ENCODE data around the gene CLMP. TPM values are rescaled to one million over a fixed set of nuclear protein-coding genes. Genes with fewer than 3 reads are reported as not detected.
A peak's percentile ranks its signal among the peaks of the same experiment; 100 is the strongest.

The CLMP gene
- total RNA-seq, 4 donors from 2014 or later: 169 to 215 (median 197) TPM

DNA sequence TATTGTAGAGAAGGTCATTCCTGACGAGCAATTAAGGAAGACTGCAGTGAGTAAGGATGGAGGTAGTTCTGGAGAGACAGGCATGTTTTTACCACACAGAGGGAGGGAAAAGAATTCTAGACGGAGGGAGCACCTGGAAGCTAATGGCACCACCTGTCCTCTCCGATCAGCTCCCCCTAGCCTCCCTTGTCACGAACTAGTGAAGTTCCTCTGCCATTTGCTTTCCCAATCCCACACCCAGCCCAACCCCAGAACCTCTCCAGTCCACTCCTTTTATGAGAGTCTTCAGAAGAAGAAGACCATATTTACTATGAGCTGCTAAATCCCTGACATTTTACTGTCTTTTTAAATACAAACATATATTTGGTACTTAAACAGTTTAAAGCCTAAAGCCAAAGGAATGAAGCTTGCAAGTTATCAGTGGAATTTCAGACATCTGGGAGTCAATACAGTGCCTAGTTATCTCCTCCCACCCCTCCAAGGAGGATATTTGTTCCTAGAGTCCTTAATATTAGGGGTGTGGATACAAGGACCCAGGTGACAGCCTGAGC, 87.0 kb downstream of the CLMP start:
- no peak for DNase-seq (ENCODE audit: extremely low spot score)
- intact Hi-C loops (cut with DNase I): loop anchor here (5.0 kb wide), 1 partner anchor 41 kb away; no protein-coding TSS in a partner anchor
- H3K4me1 ChIP-seq: peaks cover 12 to 85% (median 77%) of the 10 kb centered on the region in 4 donors
- no peaks in the 10 kb centered on the region for H3K27me3 ChIP-seq
- WGBS: 83% methylated on average over 4 of the region's 4 CpGs
- no peak overlapping the region for H3K4me3 ChIP-seq
- H3K27ac ChIP-seq (replicated peaks in 1 of 4): no peak overlapping the region
- H3K36me3 ChIP-seq: no peaks in the 10 kb centered on the region
- TF ChIP-seq POLR2A (IDR thresholded peaks at IDR 0.05; ENCODE audit: low read depth): no peak
- TF ChIP-seq, protein P1, sequence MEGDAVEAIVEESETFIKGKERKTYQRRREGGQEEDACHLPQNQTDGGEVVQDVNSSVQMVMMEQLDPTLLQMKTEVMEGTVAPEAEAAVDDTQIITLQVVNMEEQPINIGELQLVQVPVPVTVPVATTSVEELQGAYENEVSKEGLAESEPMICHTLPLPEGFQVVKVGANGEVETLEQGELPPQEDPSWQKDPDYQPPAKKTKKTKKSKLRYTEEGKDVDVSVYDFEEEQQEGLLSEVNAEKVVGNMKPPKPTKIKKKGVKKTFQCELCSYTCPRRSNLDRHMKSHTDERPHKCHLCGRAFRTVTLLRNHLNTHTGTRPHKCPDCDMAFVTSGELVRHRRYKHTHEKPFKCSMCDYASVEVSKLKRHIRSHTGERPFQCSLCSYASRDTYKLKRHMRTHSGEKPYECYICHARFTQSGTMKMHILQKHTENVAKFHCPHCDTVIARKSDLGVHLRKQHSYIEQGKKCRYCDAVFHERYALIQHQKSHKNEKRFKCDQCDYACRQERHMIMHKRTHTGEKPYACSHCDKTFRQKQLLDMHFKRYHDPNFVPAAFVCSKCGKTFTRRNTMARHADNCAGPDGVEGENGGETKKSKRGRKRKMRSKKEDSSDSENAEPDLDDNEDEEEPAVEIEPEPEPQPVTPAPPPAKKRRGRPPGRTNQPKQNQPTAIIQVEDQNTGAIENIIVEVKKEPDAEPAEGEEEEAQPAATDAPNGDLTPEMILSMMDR (IDR thresholded peaks at IDR 0.05): no peak
- no peak for TF ChIP-seq POLR2AphosphoS5 (IDR thresholded peaks at IDR 0.05)
- no peak for TF ChIP-seq EP300 (IDR thresholded peaks at IDR 0.05)
- H3K9me3 ChIP-seq: no peaks in the 10 kb centered on the region

DNA sequence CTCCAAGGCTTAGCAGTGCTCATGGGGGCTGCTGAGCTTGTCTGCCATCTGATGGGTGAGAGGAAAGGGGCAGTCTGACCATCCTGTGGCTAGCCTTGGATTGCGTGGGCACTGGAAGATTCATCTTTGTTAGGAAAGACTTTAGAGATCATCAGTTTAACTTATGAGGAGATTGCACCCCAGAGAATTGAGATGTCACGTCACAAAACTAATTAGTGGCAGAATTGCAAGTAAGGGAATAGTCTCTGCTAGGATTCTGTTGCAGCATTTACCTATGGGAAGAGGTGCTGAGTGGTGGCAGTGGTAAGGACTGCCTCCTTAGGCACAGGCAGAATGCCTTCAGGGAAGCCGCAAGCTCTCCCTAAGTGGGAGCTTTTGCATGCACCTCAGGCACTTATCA, 90.4 kb downstream of the CLMP start:
- H3K9me3 ChIP-seq: no peaks in the 10 kb centered on the region
- H3K27ac ChIP-seq (replicated peaks in 1 of 4): peak overlapping the region; percentile 53 to 77 (median 73)
- H3K4me1 ChIP-seq: peaks cover 28 to 84% (median 80%) of the 10 kb centered on the region in 4 donors
- no peak overlapping the region for H3K4me3 ChIP-seq
- TF ChIP-seq EP300 (IDR thresholded peaks at IDR 0.05): no peak
- no peak for TF ChIP-seq POLR2A (IDR thresholded peaks at IDR 0.05; ENCODE audit: low read depth)
- no peak for TF ChIP-seq POLR2AphosphoS5 (IDR thresholded peaks at IDR 0.05)
- TF ChIP-seq, protein P1 (IDR thresholded peaks at IDR 0.05): no peak
- no peaks in the 10 kb centered on the region for H3K27me3 ChIP-seq
- DNase-seq (ENCODE audit: extremely low spot score): no peak
- intact Hi-C loops (cut with DNase I): loop anchor here (5.0 kb wide), 1 partner anchor 37 kb away; no protein-coding TSS in a partner anchor
- H3K36me3 ChIP-seq: no peaks in the 10 kb centered on the region
- 81% methylated on average over 3 of the region's 3 CpGs for WGBS

DNA sequence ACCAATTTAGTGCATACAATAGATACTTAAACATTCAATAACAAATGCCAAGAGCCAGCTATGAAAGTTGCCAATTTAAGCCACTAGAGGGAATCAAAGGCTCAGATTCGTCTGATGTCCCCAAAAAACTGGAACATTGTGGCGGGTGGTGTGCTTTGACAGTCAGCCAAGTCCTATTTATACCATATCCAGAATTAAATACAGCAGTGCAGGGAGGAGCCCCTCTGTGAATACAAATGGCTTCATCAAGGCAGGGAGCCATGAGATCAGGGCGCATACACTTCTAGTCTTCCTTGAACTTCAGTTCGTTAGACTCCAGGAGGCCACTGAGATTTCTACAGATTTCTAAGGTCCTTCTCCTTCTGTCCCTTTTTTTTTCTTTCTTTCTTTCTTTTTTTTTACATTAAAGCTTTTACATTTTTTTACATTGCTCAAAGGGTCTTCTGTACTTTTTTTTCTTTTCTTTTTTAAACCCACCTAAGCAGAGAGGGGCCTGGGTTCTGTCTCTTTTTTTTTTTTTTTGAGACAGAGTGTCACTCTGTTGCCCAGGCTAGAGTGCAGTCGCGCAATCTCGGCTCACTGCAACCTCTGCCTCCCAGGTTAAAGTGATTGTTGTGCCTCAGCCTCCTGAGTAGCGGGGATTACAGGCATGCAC, 91.6 kb downstream of the CLMP start:
- H3K9me3 ChIP-seq: no peaks in the 10 kb centered on the region
- TF ChIP-seq POLR2AphosphoS5 (IDR thresholded peaks at IDR 0.05) (peak; percentile 56 to 67), EP300 (IDR thresholded peaks at IDR 0.05) (no peak)
- TF ChIP-seq, protein P1 (IDR thresholded peaks at IDR 0.05): peak; percentile 77 to 79 (median 79)
- peaks cover 28 to 89% (median 87%) of the 10 kb centered on the region in 4 donors for H3K4me1 ChIP-seq
- DNase-seq (ENCODE audit: extremely low spot score): peak; percentile 93
- no peak overlapping the region for H3K4me3 ChIP-seq
- no peaks in the 10 kb centered on the region for H3K36me3 ChIP-seq
- intact Hi-C loops (cut with DNase I): no loop called here
- no peaks in the 10 kb centered on the region for H3K27me3 ChIP-seq
- H3K27ac ChIP-seq (replicated peaks in 1 of 4): peak overlapping the region; percentile 53 to 77 (median 73)
- 50% methylated on average over 8 of the region's 8 CpGs for WGBS

DNA sequence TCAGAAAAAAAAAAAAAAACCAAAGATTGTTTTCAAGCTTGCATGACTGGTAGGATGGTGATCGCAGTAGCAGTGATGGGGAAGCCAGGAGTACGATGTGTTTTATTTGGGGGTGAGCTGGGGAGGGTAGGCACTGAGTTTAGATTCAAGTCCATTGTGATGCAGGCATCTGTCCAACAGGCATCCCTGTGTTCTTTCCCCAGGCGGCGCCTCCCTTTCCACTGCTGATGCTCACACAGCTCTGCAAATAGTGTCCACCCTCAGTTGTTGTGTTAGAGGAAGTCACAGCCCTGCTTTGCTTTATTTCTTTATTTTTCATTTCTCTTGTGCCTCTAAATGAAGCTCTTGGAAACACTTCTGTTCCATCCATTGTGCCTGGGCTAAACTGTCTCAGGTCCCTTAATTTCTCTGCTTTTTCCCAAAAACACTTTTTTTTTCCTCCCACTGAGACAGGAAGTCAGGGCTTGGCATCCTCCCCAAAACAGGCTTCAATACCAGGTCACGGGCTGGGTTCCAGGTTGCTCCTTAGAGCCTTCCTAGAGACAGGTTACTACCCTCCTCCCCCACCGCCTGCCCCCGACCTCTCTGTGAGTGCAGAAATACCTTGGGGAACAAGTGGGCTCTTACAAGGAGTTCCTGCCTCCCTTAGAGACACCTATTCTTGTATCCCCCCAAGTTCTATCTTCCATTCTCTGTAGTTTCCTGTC, 94.5 kb downstream of the CLMP start:
- intact Hi-C loops (cut with DNase I): no loop called here
- Histone ChIP-seq H3K4me1 (peaks cover 28 to 72% (median 68%) of the 10 kb centered on the region in 4 donors), H3K9me3 (no peaks in the 10 kb centered on the region), H3K27ac (replicated peaks in 1 of 4) (peak overlapping the region; percentile 63 to 72 (median 68)), H3K27me3 (no peaks in the 10 kb centered on the region), H3K4me3 (no peak overlapping the region), H3K36me3 (peaks cover 5 to 23% (median 12%) of the 10 kb centered on the region in 4 donors)
- TF ChIP-seq EP300 (IDR thresholded peaks at IDR 0.05): no peak
- no peak for TF ChIP-seq POLR2AphosphoS5 (IDR thresholded peaks at IDR 0.05)
- TF ChIP-seq, protein P1 (IDR thresholded peaks at IDR 0.05): no peak
- no peak for TF ChIP-seq POLR2A (IDR thresholded peaks at IDR 0.05; ENCODE audit: low read depth)
- DNase-seq (ENCODE audit: extremely low spot score): no peak
- WGBS: 62% methylated on average over 7 of the region's 7 CpGs

All from esophagus muscularis mucosa (tissue), 4 donors.